Occipital lobe (tissue), 2 donors: ENCODE data around the gene BSN. TPM values are rescaled to one million over a fixed set of nuclear protein-coding genes. Genes with fewer than 3 reads are reported as not detected.

Experiments used
- DNase-seq: peaks from one replicate; lab custom pipeline; 2025; lab: John Stamatoyannopoulos, UW
- total RNA-seq: library from RNA; depleted of rRNA; stranded (reverse); fragments of >200 nt; gene quantifications from one replicate; pipeline ENCODE4 v1.2.3, GENCODE V29; 2014

Gene BSN
- total RNA-seq, 1 donor from 2014 or later: 7.3 TPM

GRCh38 chr3:49629451-49629850 is 75.2 kb downstream of the BSN start:
- DNase-seq: no peak

GRCh38 chr3:49629866-49630265 is 75.6 kb downstream of the BSN start:
- DNase-seq: peak; percentile 82

GRCh38 chr3:49630784-49631183 is 76.5 kb downstream of the BSN start:
- DNase-seq: no peak

GRCh38 chr3:49634736-49635135 is 80.5 kb downstream of the BSN start:
- DNase-seq: no peak

GRCh38 chr3:49636883-49637609 is 82.8 kb downstream of the BSN start:
- peak; percentile 45 for DNase-seq

GRCh38 chr3:49638445-49638844 is 84.2 kb downstream of the BSN start:
- peak; percentile 78 for DNase-seq

GRCh38 chr3:49639551-49639950 is 85.3 kb downstream of the BSN start:
- DNase-seq: no peak

GRCh38 chr3:49641292-49641691 is 87.0 kb downstream of the BSN start:
- DNase-seq: no peak

- no peak for DNase-seq
Observed at GRCh38 chr3:49641921-49642707, 87.8 kb downstream of the BSN start.

GRCh38 chr3:49642708-49643145 is 88.5 kb downstream of the BSN start:
- DNase-seq: no peak

- DNase-seq: no peak
Observed at GRCh38 chr3:49644684-49645083, 90.4 kb downstream of the BSN start.

GRCh38 chr3:49646236-49646635 is 92.0 kb downstream of the BSN start:
- no peak for DNase-seq

GRCh38 chr3:49647741-49648140 is 93.5 kb downstream of the BSN start:
- DNase-seq: no peak

- DNase-seq: no peak
Observed at GRCh38 chr3:49648354-49649019, 94.2 kb downstream of the BSN start.

- DNase-seq: no peak
Observed at GRCh38 chr3:49649576-49649975, 95.3 kb downstream of the BSN start.

- no peak for DNase-seq
Observed at GRCh38 chr3:49650177-49650576, 95.9 kb downstream of the BSN start.

- DNase-seq: no peak
Observed at GRCh38 chr3:49650637-49651036, 96.4 kb downstream of the BSN start.

GRCh38 chr3:49652218-49652902 is 98.1 kb downstream of the BSN start:
- no peak for DNase-seq

GRCh38 chr3:49652903-49653415 is 98.7 kb downstream of the BSN start:
- DNase-seq: no peak

GRCh38 chr3:49653621-49654020 is 99.3 kb downstream of the BSN start:
- DNase-seq: no peak

GRCh38 chr3:49654176-49654825 is 100.0 kb downstream of the BSN start:
- no peak for DNase-seq
